Activated T-cell treated with anti-CD3 and anti-CD28 coated beads for 48 hours (primary cell): ENCODE data around the gene PPM1D.

ENCODE experiments used
- DNase-seq: peaks from one replicate; pipeline ENCODE4 v3.0.0-alpha.2; 2020; ENCODE audit warnings: low read depth

Gene PPM1D

GRCh38 chr17:60618854-60619526 lies 19.0 kb downstream of the PPM1D start:
- DNase-seq, result no peak

GRCh38 chr17:60622961-60623360 lies 23.0 kb downstream of the PPM1D start:
- DNase-seq, result no peak

GRCh38 chr17:60623415-60623814 lies 23.4 kb downstream of the PPM1D start:
- DNase-seq, result no peak

- DNase-seq, result no peak
Measured at GRCh38 chr17:60627124-60627523, 27.1 kb downstream of the PPM1D start.

- no peak for DNase-seq
Measured at GRCh38 chr17:60628252-60628889, 28.4 kb downstream of the PPM1D start.

GRCh38 chr17:60629120-60629519 lies 29.1 kb downstream of the PPM1D start:
- DNase-seq, result no peak

- DNase-seq, result no peak
Measured at GRCh38 chr17:60630352-60630751, 30.4 kb downstream of the PPM1D start.

GRCh38 chr17:60631119-60631518 lies 31.1 kb downstream of the PPM1D start:
- DNase-seq, result no peak

GRCh38 chr17:60637683-60638082 lies 37.7 kb downstream of the PPM1D start:
- no peak for DNase-seq

- no peak for DNase-seq
Measured at GRCh38 chr17:60639019-60639330, 39.0 kb downstream of the PPM1D start.

- DNase-seq, result no peak
Measured at GRCh38 chr17:60640503-60640902, 40.5 kb downstream of the PPM1D start.

- DNase-seq, result no peak
Measured at GRCh38 chr17:60641126-60641525, 41.1 kb downstream of the PPM1D start.

GRCh38 chr17:60641810-60642220 lies 41.8 kb downstream of the PPM1D start:
- peak; percentile 27 for DNase-seq

- DNase-seq, result no peak
Measured at GRCh38 chr17:60645918-60646523, 46.0 kb downstream of the PPM1D start.

- DNase-seq, result no peak
Measured at GRCh38 chr17:60646701-60647100, 46.7 kb downstream of the PPM1D start.

- no peak for DNase-seq
Measured at GRCh38 chr17:60647705-60648104, 47.7 kb downstream of the PPM1D start.

GRCh38 chr17:60652454-60653247 lies 52.7 kb downstream of the PPM1D start:
- DNase-seq, result no peak

- no peak for DNase-seq
Measured at GRCh38 chr17:60653569-60653968, 53.6 kb downstream of the PPM1D start.

- no peak for DNase-seq
Measured at GRCh38 chr17:60656499-60656898, 56.5 kb downstream of the PPM1D start.

GRCh38 chr17:60659156-60659555 lies 59.2 kb downstream of the PPM1D start:
- no peak for DNase-seq

- DNase-seq, result no peak
Measured at GRCh38 chr17:60661489-60661888, 61.5 kb downstream of the PPM1D start.

- DNase-seq, result no peak
Measured at GRCh38 chr17:60664022-60664421, 64.0 kb downstream of the PPM1D start.

- no peak for DNase-seq
Measured at GRCh38 chr17:60665602-60666001, 65.6 kb downstream of the PPM1D start.
